ENCODE results near the gene AP1G1.

AP1G1 gene

GRCh38 chr16:71808593-71809459, at the start of gene AP1G1:
AP1G1 (minus strand) TSS chr16:71808834; CDS start chr16:71789479, 19,355 bp downstream.
- H3K9me3 ChIP-seq: no peaks in the 10 kb centered on the region
- in situ Hi-C loops (cut with MboI; ENCODE audit: low sequenced_read_pairs): loop anchor here (5.0 kb wide), 1 partner anchor 83 kb away; no protein-coding TSS in a partner anchor
- H3K27me3 ChIP-seq (ENCODE audit: low read depth): no peaks in the 10 kb centered on the region
- peaks cover 10% of the 10 kb centered on the region for H3K4me1 ChIP-seq
- peak within 1 kb of the TSS; percentile 100 for H3K4me3 ChIP-seq
- peaks cover 7% of the 10 kb centered on the region for H3K36me3 ChIP-seq (replicated peaks)
- peak; percentile 92 to 95 for DNase-seq (ENCODE audit: low spot score in 2 of 2)

DNA sequence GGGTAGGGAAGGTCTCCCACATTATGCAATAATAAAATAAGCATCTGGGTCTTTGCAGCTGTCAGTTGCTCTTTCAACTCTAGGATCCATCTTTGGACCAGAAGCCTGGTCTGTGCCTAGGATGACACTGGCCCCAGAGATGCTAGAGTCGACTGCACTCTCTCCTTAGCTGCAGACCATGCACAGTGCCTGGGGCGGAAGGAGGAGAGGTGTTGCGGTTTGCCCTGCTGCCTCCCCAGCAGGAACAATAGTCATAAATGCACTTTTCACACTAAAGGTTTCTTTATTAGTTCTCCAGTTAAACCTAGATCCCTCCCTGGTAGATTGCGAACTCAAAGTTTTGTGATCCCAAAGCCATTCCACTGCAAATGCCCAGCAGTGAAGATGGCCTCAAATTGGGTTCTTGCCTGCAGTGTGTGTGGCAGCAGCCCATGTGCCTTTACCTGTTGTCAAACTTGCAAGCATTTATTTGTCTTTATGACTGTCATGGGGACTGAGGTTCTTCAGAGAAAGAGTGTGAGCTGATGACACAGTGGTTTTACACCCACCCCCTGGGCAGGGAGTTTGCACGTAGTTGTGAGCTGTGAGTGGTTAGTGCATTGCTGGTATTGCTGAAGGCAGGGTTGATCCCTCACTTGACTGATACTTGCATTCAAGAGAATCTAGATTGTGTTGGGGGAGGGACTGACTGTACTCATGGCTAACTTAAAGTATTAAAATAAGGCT, 47.5 kb upstream of the AP1G1 start:
- Histone ChIP-seq H3K9me3 (no peaks in the 10 kb centered on the region), H3K27me3 (ENCODE audit: low read depth) (no peaks in the 10 kb centered on the region), H3K4me3 (no peak overlapping the region), H3K36me3 (replicated peaks) (peaks cover 24% of the 10 kb centered on the region), H3K4me1 (no peaks in the 10 kb centered on the region)
- in situ Hi-C loops (cut with MboI; ENCODE audit: low sequenced_read_pairs): no loop called here
- DNase-seq (ENCODE audit: low spot score in 2 of 2): no peak

- Histone ChIP-seq H3K4me3 (no peak overlapping the region), H3K27me3 (ENCODE audit: low read depth) (no peaks in the 10 kb centered on the region), H3K9me3 (no peaks in the 10 kb centered on the region), H3K36me3 (replicated peaks) (peaks cover 37% of the 10 kb centered on the region), H3K4me1 (no peaks in the 10 kb centered on the region)
- in situ Hi-C loops (cut with MboI; ENCODE audit: low sequenced_read_pairs): no loop called here
- DNase-seq (ENCODE audit: low spot score in 2 of 2): no peak
Measured at GRCh38 chr16:71854369-71854948, 45.8 kb upstream of the AP1G1 start.

DNA sequence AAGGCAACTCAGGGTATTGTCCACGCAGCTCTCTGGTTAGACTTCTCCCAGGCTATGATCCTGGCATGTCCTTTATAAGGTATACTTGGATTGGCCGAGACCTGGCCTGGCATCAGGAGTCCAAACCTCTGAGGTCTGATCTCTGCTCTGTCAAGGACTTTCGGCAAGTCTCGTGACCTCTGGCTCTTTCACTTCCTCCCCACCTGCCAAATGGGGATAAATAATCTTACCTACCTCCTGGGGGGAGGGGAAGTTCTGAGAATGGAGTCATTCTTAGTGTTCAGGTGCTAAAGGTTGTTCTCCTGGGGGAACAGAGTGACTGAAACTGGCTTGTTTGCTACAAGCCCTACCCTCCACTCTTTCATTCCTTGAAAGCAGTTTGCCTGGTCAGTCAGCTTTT, 44.8 kb upstream of the AP1G1 start:
- Histone ChIP-seq H3K27me3 (ENCODE audit: low read depth) (no peaks in the 10 kb centered on the region), H3K9me3 (no peaks in the 10 kb centered on the region), H3K4me3 (no peak overlapping the region), H3K36me3 (replicated peaks) (peaks cover 38% of the 10 kb centered on the region), H3K4me1 (no peaks in the 10 kb centered on the region)
- DNase-seq (ENCODE audit: low spot score in 2 of 2): no peak
- in situ Hi-C loops (cut with MboI; ENCODE audit: low sequenced_read_pairs): no loop called here

DNA sequence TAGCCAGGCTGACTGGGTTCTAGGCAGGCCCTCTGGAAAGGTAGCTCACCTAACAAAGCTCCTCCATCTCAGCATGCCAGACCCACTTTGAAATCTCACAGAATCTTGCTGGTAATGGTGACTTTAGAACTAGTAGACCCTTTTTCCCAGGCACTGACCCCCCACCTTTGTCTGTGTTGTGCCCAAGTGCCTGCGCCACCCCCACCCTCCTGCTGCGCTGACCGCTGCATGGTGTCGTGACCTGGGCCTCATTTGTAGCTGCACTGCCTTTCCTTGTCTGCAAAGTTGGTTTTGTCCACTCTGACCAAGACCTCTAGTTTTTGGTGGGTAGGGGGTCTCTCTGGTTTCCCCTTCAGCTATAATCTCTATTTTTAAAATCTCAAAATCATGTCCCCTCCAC, 43.9 kb upstream of the AP1G1 start:
- no peak for DNase-seq (ENCODE audit: low spot score in 2 of 2)
- in situ Hi-C loops (cut with MboI; ENCODE audit: low sequenced_read_pairs): no loop called here
- Histone ChIP-seq H3K9me3 (no peaks in the 10 kb centered on the region), H3K4me3 (no peak overlapping the region), H3K27me3 (ENCODE audit: low read depth) (no peaks in the 10 kb centered on the region), H3K36me3 (replicated peaks) (peaks cover 42% of the 10 kb centered on the region), H3K4me1 (no peaks in the 10 kb centered on the region)

- no peak for DNase-seq (ENCODE audit: low spot score in 2 of 2)
- in situ Hi-C loops (cut with MboI; ENCODE audit: low sequenced_read_pairs): no loop called here
- H3K27me3 ChIP-seq (ENCODE audit: low read depth): no peaks in the 10 kb centered on the region
- H3K4me3 ChIP-seq: no peak overlapping the region
- no peaks in the 10 kb centered on the region for H3K9me3 ChIP-seq
- peaks cover 40% of the 10 kb centered on the region for H3K36me3 ChIP-seq (replicated peaks)
- peaks cover 3% of the 10 kb centered on the region for H3K4me1 ChIP-seq
Measured at GRCh38 chr16:71852158-71852557, 43.5 kb upstream of the AP1G1 start.

GRCh38 chr16:71851746-71852145, 43.1 kb upstream of the AP1G1 start:
- H3K9me3 ChIP-seq: no peaks in the 10 kb centered on the region
- peaks cover 40% of the 10 kb centered on the region for H3K36me3 ChIP-seq (replicated peaks)
- H3K4me1 ChIP-seq: peaks cover 7% of the 10 kb centered on the region
- DNase-seq (ENCODE audit: low spot score in 2 of 2): no peak
- H3K27me3 ChIP-seq (ENCODE audit: low read depth): no peaks in the 10 kb centered on the region
- in situ Hi-C loops (cut with MboI; ENCODE audit: low sequenced_read_pairs): no loop called here
- no peak overlapping the region for H3K4me3 ChIP-seq

DNA sequence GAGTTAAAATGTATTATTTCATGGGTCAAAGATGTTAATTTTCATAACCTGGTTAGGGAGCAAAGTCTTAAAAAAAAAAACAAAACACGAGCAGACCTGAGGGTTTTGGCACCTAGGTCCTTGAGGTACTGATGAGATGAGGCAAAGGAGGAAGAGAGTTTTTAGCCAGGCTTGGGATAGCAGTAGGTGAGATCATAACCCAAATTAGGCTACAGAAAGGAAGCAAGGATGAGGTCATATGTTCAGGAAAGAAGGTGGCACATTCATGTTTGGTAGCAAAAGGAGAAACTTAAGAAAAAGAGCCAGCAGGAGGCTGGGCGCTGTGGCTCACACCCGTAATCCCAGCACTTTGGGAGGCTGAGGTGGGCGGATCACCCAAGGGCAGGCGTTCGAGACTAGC, 40.0 kb upstream of the AP1G1 start:
- in situ Hi-C loops (cut with MboI; ENCODE audit: low sequenced_read_pairs): no loop called here
- Histone ChIP-seq H3K27me3 (ENCODE audit: low read depth) (no peaks in the 10 kb centered on the region), H3K4me3 (no peak overlapping the region), H3K36me3 (replicated peaks) (peaks cover 44% of the 10 kb centered on the region), H3K4me1 (peaks cover 7% of the 10 kb centered on the region), H3K9me3 (no peaks in the 10 kb centered on the region)
- DNase-seq (ENCODE audit: low spot score in 2 of 2): no peak

- Histone ChIP-seq H3K27me3 (ENCODE audit: low read depth) (no peaks in the 10 kb centered on the region), H3K4me1 (peaks cover 7% of the 10 kb centered on the region), H3K4me3 (peak overlapping the region; percentile 99), H3K36me3 (replicated peaks) (peaks cover 44% of the 10 kb centered on the region), H3K9me3 (no peaks in the 10 kb centered on the region)
- DNase-seq (ENCODE audit: low spot score in 2 of 2): no peak
- in situ Hi-C loops (cut with MboI; ENCODE audit: low sequenced_read_pairs): no loop called here
Measured at GRCh38 chr16:71847096-71847495, 38.5 kb upstream of the AP1G1 start.

- Histone ChIP-seq H3K9me3 (no peaks in the 10 kb centered on the region), H3K27me3 (ENCODE audit: low read depth) (no peaks in the 10 kb centered on the region), H3K36me3 (replicated peaks) (peaks cover 39% of the 10 kb centered on the region), H3K4me3 (peak overlapping the region; percentile 99), H3K4me1 (peaks cover 7% of the 10 kb centered on the region)
- peak in 1 of 2 experiments; percentile 17 for DNase-seq (ENCODE audit: low spot score in 2 of 2)
- in situ Hi-C loops (cut with MboI; ENCODE audit: low sequenced_read_pairs): no loop called here
Measured at GRCh38 chr16:71846431-71846830, 37.8 kb upstream of the AP1G1 start.

DNA sequence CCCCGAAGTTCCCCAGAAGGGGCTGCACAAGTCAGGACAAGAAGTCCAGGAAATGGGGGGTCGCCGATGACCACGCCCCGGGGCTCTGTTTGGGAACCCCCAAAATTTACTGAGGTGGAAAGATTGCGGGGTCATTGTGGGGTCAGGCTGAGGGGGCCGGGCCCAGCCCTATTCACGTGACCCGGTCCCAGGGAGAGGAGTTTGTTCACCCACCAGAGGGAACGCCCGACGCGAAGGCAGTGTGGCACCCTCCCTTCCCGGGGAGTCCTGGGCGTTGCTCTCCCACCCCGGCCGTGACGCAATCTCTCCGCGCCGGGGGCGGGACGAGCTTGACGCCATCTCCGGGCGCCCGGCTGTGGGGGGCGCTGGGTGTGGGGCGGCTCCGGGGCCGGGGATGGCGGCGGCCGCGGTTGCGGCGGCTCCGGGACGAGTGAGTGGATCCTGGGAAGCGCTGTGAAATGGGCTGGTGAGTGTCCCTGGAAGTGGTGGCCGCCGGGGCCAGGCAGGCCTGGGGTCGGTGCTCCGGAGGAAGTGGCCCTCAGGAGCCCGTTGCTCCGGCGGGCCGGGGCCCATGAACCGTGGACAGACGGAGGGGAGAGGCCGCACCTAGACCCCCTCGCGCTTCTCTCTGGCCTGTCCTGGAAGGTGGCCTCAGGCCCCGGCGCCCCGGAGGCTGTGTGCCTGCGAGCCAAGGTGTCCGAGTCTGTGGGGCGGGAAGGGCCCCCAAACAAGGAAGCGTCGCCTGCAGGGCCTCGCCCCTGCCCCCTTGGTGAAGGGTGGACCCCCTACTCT, 37.2 kb upstream of the AP1G1 start, which contains the start of gene ATXN1L:
TSS of gene ATXN1L (plus strand) at position 338 of the 792 bp plus-strand sequence. CDS start 3,765 bp downstream, outside the sequence.
- Histone ChIP-seq H3K4me1 (peaks cover 7% of the 10 kb centered on the region), H3K9me3 (no peaks in the 10 kb centered on the region), H3K36me3 (replicated peaks) (peaks cover 33% of the 10 kb centered on the region), H3K27me3 (ENCODE audit: low read depth) (no peaks in the 10 kb centered on the region), H3K4me3 (peak within 1 kb of the TSS; percentile 99)
- in situ Hi-C loops (cut with MboI; ENCODE audit: low sequenced_read_pairs): no loop called here
- peak; percentile 89 to 94 for DNase-seq (ENCODE audit: low spot score in 2 of 2)

GRCh38 chr16:71843572-71843971, 34.9 kb upstream of the AP1G1 start:
- Histone ChIP-seq H3K9me3 (no peaks in the 10 kb centered on the region), H3K4me1 (peaks cover 7% of the 10 kb centered on the region), H3K36me3 (replicated peaks) (peaks cover 13% of the 10 kb centered on the region), H3K27me3 (ENCODE audit: low read depth) (no peaks in the 10 kb centered on the region), H3K4me3 (no peak overlapping the region)
- in situ Hi-C loops (cut with MboI; ENCODE audit: low sequenced_read_pairs): no loop called here
- no peak for DNase-seq (ENCODE audit: low spot score in 2 of 2)

- no peaks in the 10 kb centered on the region for H3K4me1 ChIP-seq
- H3K4me3 ChIP-seq: no peak overlapping the region
- no peak for DNase-seq (ENCODE audit: low spot score in 2 of 2)
- no peaks in the 10 kb centered on the region for H3K9me3 ChIP-seq
- H3K36me3 ChIP-seq (replicated peaks): no peaks in the 10 kb centered on the region
- no peaks in the 10 kb centered on the region for H3K27me3 ChIP-seq (ENCODE audit: low read depth)
- in situ Hi-C loops (cut with MboI; ENCODE audit: low sequenced_read_pairs): no loop called here
Measured at GRCh38 chr16:71840052-71840451, 31.4 kb upstream of the AP1G1 start.

Data from HAP-1 (cell line).